NCI-H1417 (cell line): Measurements from ENCODE around the gene TMEM175.

Experiments
- DNase-seq, 3 experiments: peaks; one replicate each; lab custom pipeline; 2025; lab: John Stamatoyannopoulos, UW

Gene TMEM175

DNA sequence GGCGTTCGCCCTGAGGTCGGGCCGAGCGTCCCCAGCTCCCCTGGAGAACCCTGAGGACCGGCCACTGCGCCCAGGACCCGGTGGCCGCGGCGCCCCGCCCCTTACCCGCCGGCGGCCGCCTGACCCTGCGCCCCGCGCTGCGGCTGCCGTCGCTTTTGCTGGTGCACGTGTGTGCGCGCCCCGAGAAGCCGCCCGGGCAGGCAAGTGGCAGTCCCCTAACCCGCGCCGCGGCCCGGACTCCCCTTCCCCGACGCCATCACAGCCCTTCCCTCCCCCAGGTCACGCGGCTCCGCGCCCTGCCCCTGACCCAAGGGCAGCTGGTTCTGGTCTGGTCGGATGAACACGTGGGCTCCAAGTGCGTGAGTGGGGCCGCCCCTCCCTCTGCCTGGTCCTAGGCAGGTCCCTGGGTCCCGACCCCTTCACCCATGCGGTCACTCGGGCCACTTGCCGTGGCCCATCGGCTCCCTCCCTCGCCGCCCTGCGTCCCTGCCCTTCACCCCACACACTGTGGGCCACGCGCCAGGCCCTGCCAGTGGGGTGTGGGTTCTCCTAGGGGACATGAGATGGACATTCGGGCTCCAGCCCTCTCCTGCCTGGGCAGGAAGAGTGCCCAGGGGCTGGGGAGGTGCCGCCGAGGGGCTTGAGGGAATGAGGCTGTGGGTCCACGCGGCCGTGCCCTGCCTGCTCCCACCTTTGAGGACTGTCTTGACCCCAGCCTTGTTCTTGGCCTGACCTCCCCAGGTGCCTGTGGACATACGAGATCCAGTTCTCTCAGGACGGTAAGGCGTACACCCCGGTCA lies 71.2 kb downstream of the TMEM175 start:
- no peak for DNase-seq

DNA sequence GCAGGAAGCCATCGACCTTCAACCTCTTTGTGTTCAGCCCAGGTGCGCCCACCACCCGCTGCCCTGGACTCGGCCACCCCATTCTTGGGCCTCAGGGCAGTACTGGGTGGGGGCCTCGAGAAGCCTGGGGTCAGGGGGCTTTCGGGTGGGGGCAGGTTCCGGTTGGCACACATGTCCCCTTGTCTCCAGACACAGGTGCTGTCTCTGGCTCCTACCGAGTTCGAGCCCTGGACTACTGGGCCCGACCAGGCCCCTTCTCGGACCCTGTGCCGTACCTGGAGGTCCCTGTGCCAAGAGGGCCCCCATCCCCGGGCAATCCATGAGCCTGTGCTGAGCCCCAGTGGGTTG lies 71.8 kb downstream of the TMEM175 start:
- no peak for DNase-seq

DNA sequence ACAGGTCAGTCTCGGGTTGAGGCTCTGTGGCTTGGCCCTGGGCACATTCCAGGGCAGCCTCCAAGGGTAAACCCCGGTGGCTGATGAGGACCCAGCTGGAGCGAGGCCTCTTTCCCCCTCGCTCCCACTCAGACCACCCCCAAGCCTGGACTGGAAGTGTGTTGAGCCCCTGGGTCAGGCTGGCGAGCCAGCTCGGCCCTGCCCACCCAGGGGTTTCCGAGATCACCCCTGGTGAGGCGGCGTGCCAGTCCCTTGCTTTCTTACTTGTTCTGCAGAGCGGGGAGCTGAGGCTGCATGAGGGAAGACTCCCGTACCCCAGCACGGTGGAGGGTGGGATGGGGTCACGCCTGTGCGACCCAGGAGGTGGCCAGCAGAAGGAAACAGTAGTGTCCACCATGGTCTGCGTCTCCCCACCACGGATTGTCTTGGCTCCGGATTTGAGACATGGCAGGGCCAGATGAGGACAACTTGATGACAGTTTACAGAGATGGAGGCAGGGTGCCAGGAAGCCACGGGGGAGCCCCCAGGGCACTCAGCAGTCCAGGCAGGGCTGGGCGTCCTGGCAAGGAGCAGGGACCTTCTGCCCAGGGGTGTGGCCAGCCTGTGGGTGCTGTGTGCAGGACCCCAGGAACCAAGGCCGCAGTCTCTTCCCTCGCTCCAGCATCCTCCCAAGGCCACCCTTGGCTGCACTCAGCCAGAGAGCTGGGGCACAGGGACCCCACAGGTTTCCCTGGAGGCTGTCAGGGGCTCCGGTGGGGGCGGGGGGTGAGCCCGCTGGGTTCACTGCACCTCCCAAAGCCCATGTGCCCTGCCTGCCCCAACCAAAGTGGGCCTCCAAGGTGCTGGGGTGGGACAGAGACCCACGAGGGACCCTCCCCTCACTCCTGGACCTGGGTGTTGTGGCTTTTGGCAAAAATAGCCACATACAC lies 72.6 kb downstream of the TMEM175 start:
- no peak for DNase-seq

DNA sequence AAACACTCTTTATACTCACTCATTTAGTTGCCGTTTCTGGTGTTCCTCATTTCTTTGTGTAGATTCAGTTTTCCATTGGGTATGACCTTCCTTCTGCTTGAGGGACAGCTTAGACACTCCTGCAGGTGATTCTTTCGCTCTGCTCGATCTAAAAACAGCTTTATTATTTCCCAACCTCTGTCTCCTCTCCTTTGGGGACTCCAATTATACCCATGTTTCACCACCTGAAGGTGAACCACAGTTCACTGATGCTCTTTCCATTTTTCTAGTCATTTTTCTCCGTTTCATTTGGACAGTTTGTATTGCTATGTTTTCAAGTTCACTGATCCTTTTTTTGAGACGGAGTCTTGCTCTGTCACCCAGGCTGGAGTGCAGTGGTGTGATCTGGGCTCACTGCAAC lies 74.6 kb downstream of the TMEM175 start:
- DNase-seq = no peak
